Activated CD4-positive, alpha-beta T cell treated with anti-CD3 and anti-CD28 coated beads, Interleukin-2, amount 10 ng/mL, durations not matched to agents 7 days and 5 days (primary cell): ENCODE results near the gene BEST2. TPM values are rescaled to one million over a fixed set of nuclear protein-coding genes. Genes with fewer than 3 reads are reported as not detected.

ENCODE experiments used
- CTCF ChIA-PET: fragments of 350-600 bp; sonication (Branson Sonifier 250); formaldehyde crosslinking; loops from one replicate; lab custom pipeline; 2021; ENCODE audit warnings: antibody characterized with exemption; lab: Charles Lee
- POLR2A ChIA-PET: fragments of 350-600 bp; sonication (Branson Sonifier 250); formaldehyde crosslinking; loops from one replicate; lab custom pipeline; 2021; ENCODE audit warnings: antibody characterized with exemption; lab: Charles Lee
- DNase-seq: peaks from one replicate; pipeline ENCODE4 v3.0.0-alpha.2; 2020
- H3K27ac Mint-ChIP-seq: one replicate; pipeline ENCODE4 v1.8.0; 2021; ENCODE audit warnings: mild to moderate bottlenecking, moderate library complexity, mixed read lengths
- H3K27me3 Mint-ChIP-seq: one replicate; pipeline ENCODE4 v1.8.0; 2021; ENCODE audit warnings: mixed read lengths
- H3K36me3 Mint-ChIP-seq: one replicate; pipeline ENCODE4 v1.8.0; 2021; ENCODE audit warnings: low read depth, mixed read lengths
- H3K4me1 Mint-ChIP-seq: one replicate; pipeline ENCODE4 v1.8.0; 2021; ENCODE audit warnings: mixed read lengths
- H3K4me3 Mint-ChIP-seq: one replicate; pipeline ENCODE4 v1.8.0; 2021; ENCODE audit warnings: mild to moderate bottlenecking, moderate library complexity, mixed read lengths
- H3K9me3 Mint-ChIP-seq: one replicate; pipeline ENCODE4 v1.8.0; 2021; ENCODE audit warnings: mixed read lengths
- total RNA-seq, 2 experiments: library from RNA; stranded (reverse); gene quantifications; one replicate each; pipeline ENCODE4 v1.2.3, GENCODE V29; 2021

Gene BEST2
- total RNA-seq, 2 experiments from 2014 or later, result not detected

- Mint-ChIP-seq H3K36me3 (peaks cover 12% of the 10 kb centered on the region), H3K4me3 (peak overlapping the region; percentile 93), H3K27ac (peak overlapping the region; percentile 94), H3K4me1 (peaks cover 42% of the 10 kb centered on the region), H3K9me3 (no peaks in the 10 kb centered on the region), H3K27me3 (no peaks in the 10 kb centered on the region)
- CTCF ChIA-PET, result interaction anchor here (1.6 to 11.5 kb wide), 6 partner anchors 9 to 56 kb away, joined by 5 to 211 read pairs (median 31); partner anchors contain the start of gene HOOK2
- DNase-seq, result no peak
- POLR2A ChIA-PET, result interaction anchor here (0.6 to 3.3 kb wide), 6 partner anchors 8 to 180 kb away, joined by 3 to 50 read pairs (median 3); partner anchors contain the start of genes GCDH, ZNF490 and ZNF791
Measured at GRCh38 chr19:12790628-12791344, 39.2 kb downstream of the BEST2 start.

- peak within 1 kb of the TSS; percentile 93 for H3K4me3 Mint-ChIP-seq
Measured at GRCh38 chr19:12791345-12792050, 39.9 kb downstream of the BEST2 start, which contains the start of gene JUNB. TSS of gene JUNB (plus strand) at chr19:12791486. CDS start at chr19:12791772, 286 bp downstream.

GRCh38 chr19:12792051-12792852, 40.7 kb downstream of the BEST2 start:
- H3K36me3 Mint-ChIP-seq, result peaks cover 14% of the 10 kb centered on the region
- H3K9me3 Mint-ChIP-seq, result no peaks in the 10 kb centered on the region

More at GRCh38 chr19:12791345-12792050, 39.9 kb downstream of the BEST2 start, which contains the start of gene JUNB:
- H3K27me3 Mint-ChIP-seq, result no peaks in the 10 kb centered on the region
- peak within 1 kb of the TSS; percentile 98 for H3K27ac Mint-ChIP-seq
- H3K36me3 Mint-ChIP-seq, result peaks cover 12% of the 10 kb centered on the region
- DNase-seq, result peak; percentile 96
- POLR2A ChIA-PET, result interaction anchor here (0.6 to 3.3 kb wide), 10 partner anchors 9 to 947 kb away, joined by 3 to 50 read pairs (median 3); partner anchors contain the start of genes GCDH, ZNF490 and ZNF791
- no peaks in the 10 kb centered on the region for H3K9me3 Mint-ChIP-seq
- peaks cover 49% of the 10 kb centered on the region for H3K4me1 Mint-ChIP-seq
- CTCF ChIA-PET, result interaction anchor here (0.6 to 11.5 kb wide), 12 partner anchors 9 to 174 kb away, joined by 3 to 211 read pairs (median 5); partner anchors contain the start of gene HOOK2

GRCh38 chr19:12792853-12793289, 41.3 kb downstream of the BEST2 start:
- Mint-ChIP-seq H3K27me3 (no peaks in the 10 kb centered on the region), H3K9me3 (no peaks in the 10 kb centered on the region), H3K36me3 (peaks cover 14% of the 10 kb centered on the region), H3K4me3 (peak overlapping the region; percentile 93), H3K4me1 (peaks cover 48% of the 10 kb centered on the region), H3K27ac (peak overlapping the region; percentile 98)
- DNase-seq, result no peak
- ChIA-PET POLR2A (interaction anchor here (0.6 to 3.3 kb wide), 7 partner anchors 10 to 503 kb away, joined by 3 to 50 read pairs (median 6); partner anchors contain the start of gene GET3), CTCF (interaction anchor here (0.5 to 11.5 kb wide), 10 partner anchors 8 to 402 kb away, joined by 3 to 211 read pairs (median 5); partner anchors contain the start of gene RNASEH2A)

More at GRCh38 chr19:12792051-12792852, 40.7 kb downstream of the BEST2 start:
- peak; percentile 86 for DNase-seq
- H3K4me1 Mint-ChIP-seq, result peaks cover 49% of the 10 kb centered on the region
- no peaks in the 10 kb centered on the region for H3K27me3 Mint-ChIP-seq
- ChIA-PET CTCF (interaction anchor here (0.5 to 11.5 kb wide), 15 partner anchors 9 to 173 kb away, joined by 3 to 211 read pairs (median 5); partner anchors contain the start of genes HOOK2 and RNASEH2A), POLR2A (interaction anchor here (0.5 to 3.3 kb wide), 9 partner anchors 9 to 393 kb away, joined by 3 to 50 read pairs (median 3); partner anchors contain the start of genes ZNF490 and ZNF791)
- H3K4me3 Mint-ChIP-seq, result peak overlapping the region; percentile 93
- peak overlapping the region; percentile 98 for H3K27ac Mint-ChIP-seq

- Mint-ChIP-seq H3K36me3 (peaks cover 14% of the 10 kb centered on the region), H3K27me3 (no peaks in the 10 kb centered on the region), H3K9me3 (no peaks in the 10 kb centered on the region), H3K4me3 (peak overlapping the region; percentile 93), H3K27ac (peak overlapping the region; percentile 98), H3K4me1 (peaks cover 42% of the 10 kb centered on the region)
- DNase-seq, result peak; percentile 90
- CTCF ChIA-PET, result interaction anchor here (0.6 to 11.5 kb wide), 9 partner anchors 12 to 401 kb away, joined by 3 to 211 read pairs (median 14); partner anchors contain the start of genes HOOK2 and RNASEH2A
- POLR2A ChIA-PET, result interaction anchor here (0.6 to 3.3 kb wide), 7 partner anchors 11 to 504 kb away, joined by 4 to 50 read pairs (median 6); partner anchors contain the start of gene GET3
Measured at GRCh38 chr19:12793290-12794195, 42.0 kb downstream of the BEST2 start.

- Mint-ChIP-seq H3K36me3 (peaks cover 14% of the 10 kb centered on the region), H3K4me1 (peaks cover 35% of the 10 kb centered on the region), H3K9me3 (no peaks in the 10 kb centered on the region), H3K27me3 (no peaks in the 10 kb centered on the region), H3K27ac (peak overlapping the region; percentile 95), H3K4me3 (peak overlapping the region; percentile 74)
- ChIA-PET POLR2A (interaction anchor here (0.6 kb wide), 1 partner anchor 66 kb away, joined by 6 read pairs; no protein-coding TSS in a partner anchor), CTCF (interaction anchor here (3.6 to 11.5 kb wide), 4 partner anchors 13 to 53 kb away, joined by 21 to 211 read pairs (median 66); partner anchors contain the start of gene HOOK2)
- no peak for DNase-seq
Measured at GRCh38 chr19:12794196-12794941, 42.8 kb downstream of the BEST2 start.

- ChIA-PET POLR2A (no interaction called here), CTCF (interaction anchor here (1.4 to 11.5 kb wide), 6 partner anchors 12 to 52 kb away, joined by 3 to 211 read pairs (median 43); partner anchors contain the start of genes HOOK2 and RNASEH2A)
- Mint-ChIP-seq H3K27me3 (no peaks in the 10 kb centered on the region), H3K4me1 (peaks cover 40% of the 10 kb centered on the region), H3K36me3 (peaks cover 18% of the 10 kb centered on the region), H3K4me3 (peak overlapping the region; percentile 74), H3K9me3 (no peaks in the 10 kb centered on the region), H3K27ac (peak overlapping the region; percentile 95)
- no peak for DNase-seq
Measured at GRCh38 chr19:12794971-12795381, 43.4 kb downstream of the BEST2 start.

GRCh38 chr19:12796146-12797071, 44.8 kb downstream of the BEST2 start:
- peak; percentile 82 for DNase-seq
- peak overlapping the region; percentile 85 for H3K27ac Mint-ChIP-seq
- ChIA-PET POLR2A (interaction anchor here (1.0 kb wide), 1 partner anchor 30 kb away, joined by 5 read pairs; no protein-coding TSS in a partner anchor), CTCF (interaction anchor here (0.8 to 11.5 kb wide), 19 partner anchors 9 to 124 kb away, joined by 3 to 211 read pairs (median 5); partner anchors contain the start of genes HOOK2, RNASEH2A and TNPO2)
- no peaks in the 10 kb centered on the region for H3K27me3 Mint-ChIP-seq
- no peaks in the 10 kb centered on the region for H3K9me3 Mint-ChIP-seq
- H3K4me3 Mint-ChIP-seq, result peak overlapping the region; percentile 54
- peaks cover 40% of the 10 kb centered on the region for H3K4me1 Mint-ChIP-seq
- H3K36me3 Mint-ChIP-seq, result peaks cover 25% of the 10 kb centered on the region

- Mint-ChIP-seq H3K4me3 (no peak overlapping the region), H3K4me1 (peaks cover 41% of the 10 kb centered on the region), H3K27ac (no peak overlapping the region), H3K27me3 (no peaks in the 10 kb centered on the region), H3K36me3 (peaks cover 25% of the 10 kb centered on the region), H3K9me3 (no peaks in the 10 kb centered on the region)
- no peak for DNase-seq
- POLR2A ChIA-PET, result no interaction called here
- CTCF ChIA-PET, result interaction anchor here (1.0 to 11.5 kb wide), 11 partner anchors 10 to 125 kb away, joined by 3 to 211 read pairs (median 7); partner anchors contain the start of genes HOOK2, RNASEH2A and TNPO2
Measured at GRCh38 chr19:12797141-12797587, 45.6 kb downstream of the BEST2 start.
